ENCODE measurements around the gene SLC6A20. TPM values are rescaled to one million over a fixed set of nuclear protein-coding genes. Genes with fewer than 3 reads are reported as not detected.
A peak's percentile ranks its signal among the peaks of the same experiment; 100 is the strongest.

SLC6A20 gene
- polyA plus RNA-seq, 3 donors = 0.07 to 0.33 (median 0.20) TPM

- no peak for DNase-seq (ENCODE audit: extremely low read depth in 1 of 11, low read depth in 9 of 11, low spot score in 4 of 11)
These were observed 9.7 kb upstream of the SLC6A20 start for GRCh38 chr3:45806072-45806471.

DNA sequence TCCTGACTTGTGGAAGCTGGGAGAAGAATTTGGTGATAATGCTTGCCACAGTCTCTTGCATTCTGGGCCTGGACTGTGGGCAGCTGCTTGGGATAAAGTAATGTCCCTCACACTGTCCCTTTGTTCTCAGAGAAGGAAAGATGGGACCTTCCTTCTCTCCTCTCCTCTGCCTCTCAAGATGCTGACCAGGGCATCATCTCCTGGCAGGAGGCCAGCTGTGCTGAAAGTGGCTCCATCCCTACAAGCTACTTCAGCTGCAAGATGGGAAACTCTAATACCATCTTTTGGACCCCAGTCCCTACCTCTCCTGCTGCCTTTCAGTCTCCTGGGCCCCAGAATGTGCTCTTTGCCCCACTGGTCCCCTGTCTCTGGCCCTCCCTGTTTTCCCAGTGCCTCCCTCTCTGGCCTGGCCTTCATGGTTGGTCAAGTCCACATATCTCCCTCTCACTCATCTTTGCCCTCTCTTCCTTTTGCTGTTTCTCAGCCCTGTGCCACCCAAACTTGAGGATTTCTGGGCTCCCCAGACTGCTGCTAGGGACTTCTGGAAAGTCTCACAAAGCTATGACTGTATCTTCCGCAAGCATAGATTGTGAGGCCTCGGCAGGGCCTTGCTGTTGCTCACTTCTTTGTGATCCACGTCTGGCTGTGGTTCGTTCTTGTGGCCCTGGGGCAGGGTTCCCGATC is 7.1 kb upstream of the SLC6A20 start:
- DNase-seq (ENCODE audit: extremely low read depth in 1 of 11, low read depth in 9 of 11, low spot score in 4 of 11) = no peak

GRCh38 chr3:45802146-45802545 is 5.8 kb upstream of the SLC6A20 start:
- DNase-seq (ENCODE audit: extremely low read depth in 1 of 11, low read depth in 9 of 11, low spot score in 4 of 11) = no peak

GRCh38 chr3:45800611-45801010 is 4.3 kb upstream of the SLC6A20 start:
- no peak for DNase-seq (ENCODE audit: extremely low read depth in 1 of 11, low read depth in 9 of 11, low spot score in 4 of 11)

DNA sequence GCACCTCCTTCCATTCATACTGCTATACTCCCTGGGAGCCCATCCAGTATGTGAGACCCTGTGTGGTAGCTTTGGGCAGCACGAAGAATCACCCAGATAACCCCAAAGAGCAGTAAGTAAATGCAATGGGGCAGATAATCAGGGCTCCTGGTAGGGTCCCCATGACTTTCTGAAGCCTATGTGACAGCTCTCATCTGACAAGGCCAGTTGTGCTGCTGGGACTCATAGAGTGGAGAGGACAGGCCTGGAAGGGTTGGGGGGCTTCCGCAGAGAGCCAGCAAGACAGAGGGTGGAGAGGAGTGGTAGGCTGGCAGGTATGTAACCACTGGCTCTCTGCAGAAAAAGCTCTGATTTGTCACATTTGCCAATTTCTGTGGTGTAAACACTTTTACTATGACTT is 3.2 kb upstream of the SLC6A20 start:
- no peak for DNase-seq (ENCODE audit: extremely low read depth in 1 of 11, low read depth in 9 of 11, low spot score in 4 of 11)

- DNase-seq (ENCODE audit: extremely low read depth in 1 of 11, low read depth in 9 of 11, low spot score in 4 of 11) = no peak
These were observed 1.7 kb upstream of the SLC6A20 start for GRCh38 chr3:45798034-45798433.

DNA sequence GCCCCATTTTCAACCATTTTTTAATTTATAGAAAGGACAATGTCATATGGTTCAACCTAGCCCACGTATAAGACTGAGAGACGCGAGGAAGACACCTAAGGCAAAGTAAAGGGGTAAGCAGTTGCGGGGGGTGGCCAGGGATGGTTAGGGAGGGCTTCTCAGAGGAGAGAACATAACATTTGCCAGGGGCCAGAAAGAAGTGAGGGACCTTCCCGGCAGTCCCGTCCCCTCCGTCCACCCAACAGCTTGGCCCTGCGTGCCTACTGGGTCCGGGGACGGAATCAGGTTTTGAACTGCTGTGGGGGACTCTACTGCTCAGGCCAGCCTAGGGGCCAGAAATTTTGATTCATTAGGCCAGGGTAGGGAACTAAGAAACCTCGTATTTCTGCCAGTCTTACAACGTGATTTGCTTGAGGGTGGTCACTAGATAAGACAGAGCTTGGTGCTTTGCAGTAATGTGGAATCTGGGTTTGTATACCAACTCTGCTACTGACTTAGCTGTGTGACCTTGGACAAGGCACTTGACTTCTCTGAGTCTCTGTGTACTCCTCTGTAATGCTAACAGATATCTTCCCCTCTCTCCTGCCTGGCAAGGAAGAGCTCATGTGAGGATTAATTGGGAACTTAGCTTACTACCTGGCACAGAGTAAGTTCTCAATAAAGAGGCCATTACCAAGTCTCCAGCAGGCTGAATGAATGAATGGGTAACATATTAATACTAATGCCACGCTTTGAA is 734 bp upstream of the SLC6A20 start:
- no peak for DNase-seq (ENCODE audit: extremely low read depth in 1 of 11, low read depth in 9 of 11, low spot score in 4 of 11)

DNA sequence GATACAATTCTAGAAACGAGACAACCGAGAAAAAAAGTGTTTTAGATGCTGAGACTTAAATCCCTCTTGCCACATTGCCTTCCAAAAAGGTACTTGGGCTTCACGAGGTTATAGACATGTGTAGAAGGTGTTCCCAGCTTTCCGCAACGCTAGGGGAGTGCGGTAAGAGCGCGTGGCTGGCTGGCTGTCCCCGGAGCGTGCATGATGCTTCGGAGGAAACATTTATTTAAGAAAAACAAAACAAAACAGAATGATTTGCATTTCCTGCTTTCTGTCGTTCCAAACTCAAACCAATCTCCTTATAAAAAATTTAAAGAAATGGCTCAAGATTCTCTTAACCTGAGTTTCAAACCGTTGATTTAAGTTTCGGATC is 841 bp downstream of the SLC6A20 start:
- peak in 1 of 11 donors; percentile 17 for DNase-seq (ENCODE audit: extremely low read depth in 1 of 11, low read depth in 9 of 11, low spot score in 4 of 11)

- no peak for DNase-seq (ENCODE audit: extremely low read depth in 1 of 11, low read depth in 9 of 11, low spot score in 4 of 11)
These were observed 1.7 kb downstream of the SLC6A20 start for GRCh38 chr3:45794660-45795059.

DNA sequence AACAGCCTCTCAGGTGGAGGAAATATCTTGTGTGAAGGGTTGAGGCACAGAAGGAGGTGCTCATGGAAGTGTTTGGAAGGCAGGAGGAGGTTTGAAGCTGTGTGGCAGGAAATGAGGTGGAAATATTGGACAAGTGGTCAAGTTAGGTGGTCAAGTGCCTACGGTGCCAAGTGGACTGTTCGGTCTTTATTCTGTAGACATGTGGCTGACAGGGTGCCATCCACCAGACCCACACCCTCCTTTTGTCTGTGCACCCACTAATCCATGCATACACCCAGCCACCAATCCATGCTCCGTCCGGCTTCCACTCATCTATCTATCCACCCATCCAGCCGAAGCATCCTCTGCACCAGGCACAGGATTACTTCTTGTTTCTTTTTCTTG is 2.2 kb downstream of the SLC6A20 start:
- DNase-seq (ENCODE audit: extremely low read depth in 1 of 11, low read depth in 9 of 11, low spot score in 4 of 11) = no peak

GRCh38 chr3:45793482-45794176 is 2.7 kb downstream of the SLC6A20 start:
- DNase-seq (ENCODE audit: extremely low read depth in 1 of 11, low read depth in 9 of 11, low spot score in 4 of 11) = no peak

DNA sequence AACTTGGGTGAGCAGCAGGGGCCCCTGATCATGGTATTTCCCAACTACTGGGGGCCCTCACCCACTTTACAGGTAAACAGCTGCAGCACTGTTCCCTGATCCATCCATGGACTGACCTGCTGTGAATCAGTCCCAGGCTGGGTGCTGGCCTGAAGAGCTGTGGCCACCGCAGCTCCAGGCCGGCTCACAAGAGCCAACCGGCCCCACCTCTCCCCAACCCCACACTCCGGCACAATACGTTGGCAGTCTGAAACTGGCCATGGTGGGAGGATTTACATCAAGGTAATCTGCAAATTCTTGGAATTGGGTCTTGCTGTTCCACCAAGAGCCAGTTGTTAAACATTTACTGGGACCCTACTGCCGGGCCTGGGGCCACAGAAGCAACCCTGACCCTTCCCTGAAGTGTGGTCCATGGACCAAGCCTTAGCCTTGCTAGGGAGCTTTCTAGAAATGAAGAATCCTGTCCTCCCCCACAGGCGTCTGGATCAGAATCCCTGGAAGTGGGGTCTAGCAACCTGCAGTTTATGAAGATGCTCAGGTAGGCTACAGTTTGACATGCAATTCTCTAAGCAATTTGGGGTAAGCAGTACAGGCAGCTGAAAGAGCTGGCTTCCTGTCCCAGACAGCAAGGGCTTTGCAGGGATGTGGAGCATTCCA is 3.7 kb downstream of the SLC6A20 start:
- no peak for DNase-seq (ENCODE audit: extremely low read depth in 1 of 11, low read depth in 9 of 11, low spot score in 4 of 11)

GRCh38 chr3:45792036-45792435 is 4.3 kb downstream of the SLC6A20 start:
- DNase-seq (ENCODE audit: extremely low read depth in 1 of 11, low read depth in 9 of 11, low spot score in 4 of 11) = no peak

- DNase-seq (ENCODE audit: extremely low read depth in 1 of 11, low read depth in 9 of 11, low spot score in 4 of 11) = no peak
These were observed 5.7 kb downstream of the SLC6A20 start for GRCh38 chr3:45790596-45790995.

DNA sequence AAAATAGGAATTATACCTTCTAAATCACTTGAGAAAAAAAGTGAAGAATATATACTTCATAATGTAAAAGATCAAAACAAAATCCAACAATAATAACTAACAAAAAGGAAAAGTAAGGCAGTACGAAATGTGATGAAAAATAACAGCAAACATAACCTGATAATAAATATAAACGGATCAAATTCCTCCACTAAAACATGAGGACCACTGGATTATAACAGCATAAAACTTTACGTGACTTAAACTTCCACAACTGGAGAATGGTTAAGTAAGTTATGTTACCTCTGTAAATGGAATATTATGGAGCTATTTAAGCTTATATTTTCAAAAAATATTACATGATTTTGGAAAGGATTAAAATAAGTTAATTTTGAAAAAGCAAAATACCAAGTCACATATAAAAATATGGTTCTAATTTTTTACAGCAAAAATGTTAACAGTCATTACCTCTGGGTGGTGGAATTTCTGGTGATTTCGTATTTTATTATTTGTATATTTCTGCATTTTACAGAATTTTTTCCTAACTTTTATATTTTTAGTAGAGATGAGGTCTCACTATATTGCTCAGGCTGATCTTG is 7.0 kb downstream of the SLC6A20 start:
- no peak for DNase-seq (ENCODE audit: extremely low read depth in 1 of 11, low read depth in 9 of 11, low spot score in 4 of 11)

- no peak for DNase-seq (ENCODE audit: extremely low read depth in 1 of 11, low read depth in 9 of 11, low spot score in 4 of 11)
These were observed 8.8 kb downstream of the SLC6A20 start for GRCh38 chr3:45787551-45787950.

DNA sequence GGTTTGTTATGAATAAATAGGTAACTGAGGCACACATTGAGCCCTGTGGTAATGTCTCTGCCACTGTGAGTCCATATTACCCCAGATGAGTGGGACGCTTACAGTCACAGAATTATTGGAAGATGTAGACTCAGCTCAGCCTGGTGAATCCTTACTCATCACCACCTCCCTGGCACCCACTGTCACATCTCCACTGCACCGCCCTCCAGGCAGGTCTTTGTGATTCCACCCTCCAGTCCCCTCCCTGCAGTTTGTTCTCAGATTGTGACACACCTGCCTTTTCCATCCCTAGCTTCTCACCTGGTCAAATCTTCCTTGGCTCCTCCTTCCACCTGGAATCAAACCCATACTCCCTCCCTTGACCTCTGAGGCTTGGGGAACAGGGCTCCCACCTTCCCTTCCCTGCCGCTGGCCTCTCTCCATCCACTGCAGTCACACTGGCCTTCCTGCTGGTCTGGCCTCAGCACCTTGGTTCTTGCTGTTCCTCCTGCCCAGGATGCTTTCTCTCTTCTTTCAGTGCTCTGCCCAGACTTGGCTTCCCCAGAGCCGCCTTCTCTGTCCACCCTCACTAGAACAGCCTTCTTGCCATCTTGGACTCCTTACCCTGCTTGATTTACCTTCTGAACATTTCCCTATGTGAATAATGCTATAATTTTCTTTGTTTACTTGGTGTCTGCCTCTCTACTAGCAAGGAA is 9.4 kb downstream of the SLC6A20 start:
- no peak for DNase-seq (ENCODE audit: extremely low read depth in 1 of 11, low read depth in 9 of 11, low spot score in 4 of 11)

DNA sequence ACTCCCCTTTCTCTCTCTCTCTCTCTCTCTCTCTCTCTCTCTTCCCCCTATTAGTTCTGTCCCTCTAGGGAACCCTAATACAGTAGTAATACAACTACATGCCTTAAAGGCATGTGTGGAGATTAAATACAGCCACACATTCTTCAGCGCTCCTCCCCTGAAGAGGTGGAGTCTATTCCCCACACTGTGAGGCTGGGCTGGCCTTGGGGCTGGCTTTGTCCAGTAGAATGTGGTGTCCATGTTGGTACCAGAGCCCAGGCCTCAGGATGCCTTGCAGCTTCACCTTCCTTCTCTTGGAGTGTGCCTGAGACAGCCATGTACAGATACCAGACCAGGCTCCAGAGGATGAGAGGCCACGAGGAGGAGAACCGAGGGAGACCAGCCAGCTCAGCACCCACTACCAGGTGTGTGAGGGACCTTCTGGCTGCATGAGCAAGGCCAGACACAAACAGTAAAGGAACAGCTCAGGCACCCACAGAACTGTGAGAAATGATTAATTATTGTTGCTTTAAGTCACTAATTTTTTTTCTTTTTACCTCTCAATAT is 10.7 kb downstream of the SLC6A20 start:
- DNase-seq (ENCODE audit: extremely low read depth in 1 of 11, low read depth in 9 of 11, low spot score in 4 of 11) = no peak

DNA sequence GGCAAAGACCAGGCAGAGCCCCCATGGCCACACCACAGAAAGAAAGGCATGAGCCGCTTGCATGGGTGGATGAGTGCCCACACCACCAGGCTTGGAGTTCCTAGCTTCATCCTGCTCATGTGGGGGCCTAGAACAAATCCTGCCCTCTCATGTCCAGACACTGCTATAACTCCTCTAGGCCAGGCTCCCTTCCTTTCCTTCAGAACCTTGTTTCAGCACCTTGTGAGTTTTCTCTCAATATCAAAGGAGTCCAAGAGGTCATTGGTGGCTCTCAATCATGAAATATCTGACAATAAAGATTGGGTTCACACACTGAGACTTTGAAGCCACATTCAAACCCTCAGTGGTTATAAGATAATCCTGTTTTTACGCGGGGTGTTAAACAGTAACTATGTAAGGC is 12.7 kb downstream of the SLC6A20 start:
- no peak for DNase-seq (ENCODE audit: extremely low read depth in 1 of 11, low read depth in 9 of 11, low spot score in 4 of 11)

Data from renal cortex interstitium (tissue), 11 donors.